ENCODE data around the gene ATL1.
"Not testable (repeated sequence)": the region's sequence is repeated elsewhere in the genome, so short reads cannot be mapped to it uniquely, and the experiment has no call there.

The ATL1 gene

GRCh38 chr14:50659327-50659974, 99.5 kb downstream of the ATL1 start:
- no peak for DNase-seq (ENCODE audit: low read depth)

- DNase-seq (ENCODE audit: low read depth): not testable (repeated sequence)
Measured at GRCh38 chr14:50664579-50664978, 104.6 kb downstream of the ATL1 start.

GRCh38 chr14:50665300-50665699, 105.4 kb downstream of the ATL1 start:
- not testable (repeated sequence) for DNase-seq (ENCODE audit: low read depth)

- DNase-seq (ENCODE audit: low read depth): no peak
Measured at GRCh38 chr14:50666772-50667683, 107.1 kb downstream of the ATL1 start.

- no peak for DNase-seq (ENCODE audit: low read depth)
Measured at GRCh38 chr14:50667684-50667995, 107.7 kb downstream of the ATL1 start.

- peak; percentile 19 for DNase-seq (ENCODE audit: low read depth)
Measured at GRCh38 chr14:50667996-50668825, 108.3 kb downstream of the ATL1 start, which contains the start of gene SAV1. SAV1 (minus strand) TSS chr14:50668306; CDS start chr14:50667967, 339 bp downstream.

- no peak for DNase-seq (ENCODE audit: low read depth)
Measured at GRCh38 chr14:50668826-50669143, 108.8 kb downstream of the ATL1 start.

GRCh38 chr14:50669441-50669986, 109.6 kb downstream of the ATL1 start:
- DNase-seq (ENCODE audit: low read depth): no peak

- DNase-seq (ENCODE audit: low read depth): no peak
Measured at GRCh38 chr14:50670196-50670865, 110.4 kb downstream of the ATL1 start.

- DNase-seq (ENCODE audit: low read depth): no peak
Measured at GRCh38 chr14:50670866-50671256, 110.9 kb downstream of the ATL1 start.

GRCh38 chr14:50675597-50675996, 115.7 kb downstream of the ATL1 start:
- no peak for DNase-seq (ENCODE audit: low read depth)

- DNase-seq (ENCODE audit: low read depth): no peak
Measured at GRCh38 chr14:50676814-50677516, 117.0 kb downstream of the ATL1 start.

- DNase-seq (ENCODE audit: low read depth): no peak
Measured at GRCh38 chr14:50677527-50678063, 117.7 kb downstream of the ATL1 start.

GRCh38 chr14:50678163-50678562, 118.2 kb downstream of the ATL1 start:
- DNase-seq (ENCODE audit: low read depth): no peak

GRCh38 chr14:50679674-50680073, 119.7 kb downstream of the ATL1 start:
- DNase-seq (ENCODE audit: low read depth): no peak

Data from stimulated activated CD8-positive, alpha-beta memory T cell treated with anti-CD3 and anti-CD28 coated beads, Interleukin-12 subunit alpha, Interleukin-12 subunit beta, amount 100 ng/mL, for 1 hour (primary cell).